H9 (cell line): ENCODE measurements around the gene ZNF205. TPM values are rescaled to one million over a fixed set of nuclear protein-coding genes. Genes with fewer than 3 reads are reported as not detected.
"Not testable (repeated sequence)": the region's sequence is repeated elsewhere in the genome, so short reads cannot be mapped to it uniquely, and the experiment has no call there.

Source experiments
- DNase-seq: peaks from one replicate; pipeline ENCODE4 v3.0.0-alpha.2; 2017
- H2AFZ ChIP-seq: one replicate; pipeline ENCODE4 v1.6.1; 2013; ENCODE audit warnings: mild to moderate bottlenecking, low read length, control low read depth, moderate library complexity
- H2AK5ac ChIP-seq: 2 replicates; pipeline ENCODE4 v1.6.1; 2013; ENCODE audit warnings: low read length, control low read depth, mixed read lengths; ENCODE audit not compliant: insufficient read length
- H2BK120ac ChIP-seq: one replicate; pipeline ENCODE4 v1.6.1; 2013; ENCODE audit warnings: low read depth, mild to moderate bottlenecking, low read length, control low read depth, inconsistent platforms; ENCODE audit not compliant: poor library complexity, severe bottlenecking
- H2BK12ac ChIP-seq: 2 replicates; pipeline ENCODE4 v1.6.1; 2013; ENCODE audit warnings: low read length, control low read depth, mixed read lengths, low read depth; ENCODE audit not compliant: insufficient read length
- H2BK15ac ChIP-seq: 2 replicates; pipeline ENCODE4 v1.6.1; 2013; ENCODE audit warnings: low read depth, low read length, control low read depth
- H2BK20ac ChIP-seq: one replicate; pipeline ENCODE4 v1.6.1; 2013; ENCODE audit warnings: low read depth, mild to moderate bottlenecking, low read length, control low read depth, inconsistent platforms; ENCODE audit not compliant: poor library complexity, severe bottlenecking
- H2BK5ac ChIP-seq: 2 replicates; pipeline ENCODE4 v1.6.1; 2013; ENCODE audit warnings: low read length, control low read depth, mixed read lengths; ENCODE audit not compliant: insufficient read length
- H3K14ac ChIP-seq: 2 replicates; pipeline ENCODE4 v1.6.1; 2013; ENCODE audit warnings: low read length, control low read depth; ENCODE audit not compliant: insufficient read depth
- H3K18ac ChIP-seq: 2 replicates; pipeline ENCODE4 v1.6.1; 2013; ENCODE audit warnings: low read depth, mild to moderate bottlenecking, mixed read lengths, low read length, control low read depth; ENCODE audit not compliant: insufficient read length
- H3K23ac ChIP-seq: 2 replicates; pipeline ENCODE4 v1.6.1; 2013; ENCODE audit warnings: low read length, control low read depth, mixed read lengths, low read depth; ENCODE audit not compliant: insufficient read length
- H3K23me2 ChIP-seq: 2 replicates; pipeline ENCODE4 v1.6.1; 2013; ENCODE audit warnings: low read depth, mild to moderate bottlenecking, mixed read lengths, low read length, control low read depth; ENCODE audit not compliant: insufficient read length, poor library complexity, severe bottlenecking
- H3K27ac ChIP-seq: 2 replicates; pipeline ENCODE4 v1.5.1; 2013; ENCODE audit warnings: low read length, control low read depth, mixed read lengths, low read depth; ENCODE audit not compliant: insufficient read length
- H3K27me3 ChIP-seq: 2 replicates; pipeline ENCODE4 v1.6.1; 2013; ENCODE audit warnings: low read length, control low read depth, inconsistent platforms; ENCODE audit not compliant: insufficient read depth
- H3K4ac ChIP-seq: 2 replicates; pipeline ENCODE4 v1.6.1; 2013; ENCODE audit warnings: low read depth, mild to moderate bottlenecking, control low read depth, inconsistent platforms, low read length, moderate library complexity
- H3K4me1 ChIP-seq: 2 replicates; pipeline ENCODE4 v1.6.1; 2013; ENCODE audit warnings: low read length, control low read depth, inconsistent platforms; ENCODE audit not compliant: insufficient read depth
- H3K4me2 ChIP-seq: 2 replicates; pipeline ENCODE4 v1.6.1; 2013; ENCODE audit warnings: low read length, control low read depth, mixed read lengths; ENCODE audit not compliant: insufficient read length, insufficient read depth
- H3K56ac ChIP-seq: 2 replicates; pipeline ENCODE4 v1.6.1; 2013; ENCODE audit warnings: low read depth, mild to moderate bottlenecking, mixed read lengths, low read length, control low read depth; ENCODE audit not compliant: insufficient read length
- H3K79me1 ChIP-seq: 2 replicates; pipeline ENCODE4 v1.6.1; 2013; ENCODE audit warnings: low read depth, mild to moderate bottlenecking, moderate library complexity, low read length, control low read depth, inconsistent platforms; ENCODE audit not compliant: insufficient read depth, poor library complexity, severe bottlenecking
- H3K79me2 ChIP-seq: 2 replicates; pipeline ENCODE4 v1.6.1; 2013; ENCODE audit warnings: low read length, control low read depth, inconsistent platforms; ENCODE audit not compliant: insufficient read depth
- H3K9ac ChIP-seq: 2 replicates; pipeline ENCODE4 v1.6.1; 2013; ENCODE audit warnings: low read length, control low read depth, mixed read lengths; ENCODE audit not compliant: insufficient read length; ENCODE audit errors: extremely low read depth
- H3K9me3 ChIP-seq: one replicate; pipeline ENCODE4 v1.6.1; 2013; ENCODE audit warnings: low read depth, low read length, inconsistent platforms; ENCODE audit not compliant: control insufficient read depth
- H3T11ph ChIP-seq: one replicate; pipeline ENCODE4 v1.6.1; 2013; ENCODE audit warnings: mild to moderate bottlenecking, low read length, control low read depth, inconsistent platforms
- H4K20me1 ChIP-seq: one replicate; pipeline ENCODE4 v1.6.1; 2013; ENCODE audit not compliant: control insufficient read depth, insufficient read length, insufficient read depth
- H4K5ac ChIP-seq: 2 replicates; pipeline ENCODE4 v1.6.1; 2013; ENCODE audit warnings: low read depth, mild to moderate bottlenecking, mixed read lengths, low read length, control low read depth; ENCODE audit not compliant: insufficient read length
- H4K8ac ChIP-seq: replicated peaks from 2 replicates; pipeline ENCODE4 v1.6.1; 2013; ENCODE audit warnings: low read length, control low read depth, mixed read lengths, low read depth; ENCODE audit not compliant: insufficient read length
- H4K91ac ChIP-seq: 2 replicates; pipeline ENCODE4 v1.6.1; 2013; ENCODE audit warnings: low read depth, mild to moderate bottlenecking, moderate library complexity, mixed read lengths, low read length, control low read depth; ENCODE audit not compliant: insufficient read length
- H3K27ac Mint-ChIP-seq, 3 experiments: 2 replicates in 2 of 3; 3 replicates in 1 of 3; pipeline ENCODE4 v1.8.0; 2020 to 2021; ENCODE audit warnings: mixed read lengths in 3 of 3, mild to moderate bottlenecking in 1 of 3, moderate library complexity in 1 of 3
- H3K27me3 Mint-ChIP-seq: 2 replicates; pipeline ENCODE4 v1.8.0; 2021; ENCODE audit warnings: low read depth, mild to moderate bottlenecking, moderate library complexity, mixed read lengths
- H3K36me3 Mint-ChIP-seq, 3 experiments: 2 replicates in 2 of 3; 3 replicates in 1 of 3; pipeline ENCODE4 v1.8.0; 2020 to 2021; ENCODE audit warnings: low read depth in 3 of 3, mixed read lengths in 3 of 3; ENCODE audit not compliant: insufficient read depth in 1 of 3
- H3K4me1 Mint-ChIP-seq, 2 experiments: 2 replicates each; pipeline ENCODE4 v1.8.0; 2020; ENCODE audit warnings: mixed read lengths in 2 of 2
- H3K4me3 Mint-ChIP-seq, 2 experiments: 2 replicates in 1 of 2; 3 replicates in 1 of 2; pipeline ENCODE4 v1.8.0; 2020 to 2021; ENCODE audit warnings: mild to moderate bottlenecking in 2 of 2, mixed read lengths in 2 of 2, moderate library complexity in 1 of 2
- H3K9me3 Mint-ChIP-seq, 2 experiments: 2 replicates in 1 of 2; 3 replicates in 1 of 2; pipeline ENCODE4 v1.8.0; 2020; ENCODE audit warnings: mild to moderate bottlenecking in 2 of 2, mixed read lengths in 2 of 2, moderate library complexity in 1 of 2
- WGBS: extraction: QIAGEN DNeasy Blood & Tissue Kit; methylation state at CpG from one replicate; pipeline ENCODE4 v1.1.7; 2013; ENCODE audit warnings: missing lambda C conversion rate, low lambda C conversion rate, mixed read lengths; ENCODE audit not compliant: insufficient read length; ENCODE audit errors: extremely low coverage; 5-methylcytosine and 5-hydroxymethylcytosine counted together
- total RNA-seq: library from RNA; stranded (reverse); gene quantifications from 2 replicates; pipeline ENCODE4 v1.2.1, GENCODE V29; 2021

The ZNF205 gene
- total RNA-seq, 1 experiment from 2014 or later = 16.8 TPM

DNA sequence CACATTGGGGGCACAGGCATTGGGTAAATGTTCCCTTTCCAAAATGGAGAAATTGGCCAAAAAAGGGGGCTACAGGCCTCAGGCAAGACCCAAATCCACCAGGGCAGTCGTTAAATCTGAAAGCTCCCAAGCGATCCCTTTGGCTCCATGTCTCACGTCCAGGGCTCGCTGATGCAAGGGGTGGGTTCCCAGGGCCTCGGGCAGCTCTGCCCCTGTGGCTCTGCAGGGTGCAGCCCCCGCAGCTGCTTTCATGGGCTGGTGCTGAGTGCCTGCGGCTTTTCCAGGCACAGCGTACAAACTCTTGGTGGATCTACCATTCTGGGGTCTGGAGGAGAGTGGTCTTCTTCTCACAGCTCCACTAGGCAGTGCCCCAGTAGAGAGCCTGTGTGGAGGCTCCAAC, 29.0 kb upstream of the ZNF205 start:
- no CpG with 5 or more reads among the region's 8 CpGs for WGBS
- not testable (repeated sequence) for H3K9me3 Mint-ChIP-seq, H3K79me2 ChIP-seq, H2BK15ac ChIP-seq, H4K91ac ChIP-seq, H2BK120ac ChIP-seq, H3K4ac ChIP-seq, H2BK12ac ChIP-seq, H3K4me2 ChIP-seq, H2BK20ac ChIP-seq, H2AFZ ChIP-seq, H4K8ac ChIP-seq, H3K4me1 ChIP-seq, H4K20me1 ChIP-seq, H4K5ac ChIP-seq, H3K56ac ChIP-seq, H3K9ac ChIP-seq, H2BK5ac ChIP-seq, DNase-seq, H3K18ac ChIP-seq, H3K79me1 ChIP-seq, H3K4me3 Mint-ChIP-seq, H3T11ph ChIP-seq, H2AK5ac ChIP-seq, H3K14ac ChIP-seq, H3K9me3 ChIP-seq, H3K27me3 ChIP-seq, H3K23ac ChIP-seq, H3K27ac ChIP-seq, H3K27me3 Mint-ChIP-seq, H3K23me2 ChIP-seq
- peak overlapping the region in 1 of 3 experiments; percentile 68; a peak in 2 of 7 replicates for H3K27ac Mint-ChIP-seq
- peaks cover 3 to 43% (median 9%) of the 10 kb centered on the region in 3 experiments; a peak in 6 of 7 replicates for H3K36me3 Mint-ChIP-seq
- peaks cover 17 to 18% of the 10 kb centered on the region in 2 experiments for H3K4me1 Mint-ChIP-seq
